GM12864 (cell line): ENCODE results near the gene KAT5.
"Not testable (repeated sequence)": the region's sequence is repeated elsewhere in the genome, so short reads cannot be mapped to it uniquely, and the experiment has no call there.

Source experiments
- DNase-seq: peaks from one replicate; pipeline ENCODE4 v3.0.0-alpha.2; 2011; ENCODE audit warnings: low read depth
- H3K4me3 ChIP-seq: 2 replicates; pipeline ENCODE4 v1.5.1; 2011; ENCODE audit warnings: mild to moderate bottlenecking, low read depth, low read length, control low read depth
- TF ChIP-seq, protein P1 (sequence below): IDR thresholded peaks from 2 replicates; pipeline ENCODE4 v1.5.1; 2011; ENCODE audit warnings: low read depth, mild to moderate bottlenecking, moderate library complexity, low read length, control low read depth, inconsistent platforms; ENCODE audit errors: missing control alignments

The KAT5 gene

GRCh38 chr11:65744026-65744698, 32.1 kb downstream of the KAT5 start:
- no peak for DNase-seq
- no peak overlapping the region for H3K4me3 ChIP-seq
- TF ChIP-seq, protein P1, sequence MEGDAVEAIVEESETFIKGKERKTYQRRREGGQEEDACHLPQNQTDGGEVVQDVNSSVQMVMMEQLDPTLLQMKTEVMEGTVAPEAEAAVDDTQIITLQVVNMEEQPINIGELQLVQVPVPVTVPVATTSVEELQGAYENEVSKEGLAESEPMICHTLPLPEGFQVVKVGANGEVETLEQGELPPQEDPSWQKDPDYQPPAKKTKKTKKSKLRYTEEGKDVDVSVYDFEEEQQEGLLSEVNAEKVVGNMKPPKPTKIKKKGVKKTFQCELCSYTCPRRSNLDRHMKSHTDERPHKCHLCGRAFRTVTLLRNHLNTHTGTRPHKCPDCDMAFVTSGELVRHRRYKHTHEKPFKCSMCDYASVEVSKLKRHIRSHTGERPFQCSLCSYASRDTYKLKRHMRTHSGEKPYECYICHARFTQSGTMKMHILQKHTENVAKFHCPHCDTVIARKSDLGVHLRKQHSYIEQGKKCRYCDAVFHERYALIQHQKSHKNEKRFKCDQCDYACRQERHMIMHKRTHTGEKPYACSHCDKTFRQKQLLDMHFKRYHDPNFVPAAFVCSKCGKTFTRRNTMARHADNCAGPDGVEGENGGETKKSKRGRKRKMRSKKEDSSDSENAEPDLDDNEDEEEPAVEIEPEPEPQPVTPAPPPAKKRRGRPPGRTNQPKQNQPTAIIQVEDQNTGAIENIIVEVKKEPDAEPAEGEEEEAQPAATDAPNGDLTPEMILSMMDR, result peak; percentile 16

- no peak overlapping the region for H3K4me3 ChIP-seq
- TF ChIP-seq, protein P1, result no peak
- no peak for DNase-seq
Measured at GRCh38 chr11:65744699-65745042, 32.6 kb downstream of the KAT5 start.

DNA sequence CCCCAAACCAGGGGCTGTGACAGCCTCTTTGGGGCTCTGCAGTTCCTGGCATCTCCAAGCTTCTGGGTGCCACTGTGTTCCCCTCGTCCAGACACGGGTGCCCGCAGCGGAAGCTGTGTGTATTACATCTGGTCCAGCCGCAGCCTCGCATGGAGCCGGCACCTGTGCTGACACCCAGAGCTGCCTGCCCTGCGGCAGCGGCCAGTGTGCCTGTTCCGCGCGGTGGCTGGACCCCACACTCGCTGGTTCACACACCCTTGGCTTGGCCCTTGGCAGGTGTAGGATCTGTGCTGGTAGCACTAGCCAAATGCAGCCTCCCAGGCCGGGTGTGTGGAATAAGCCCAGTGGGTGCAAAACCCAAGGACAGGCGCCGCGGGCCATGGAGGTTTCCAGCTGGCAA, 33.0 kb downstream of the KAT5 start:
- no peak overlapping the region for H3K4me3 ChIP-seq
- TF ChIP-seq, protein P1, result no peak
- no peak for DNase-seq

DNA sequence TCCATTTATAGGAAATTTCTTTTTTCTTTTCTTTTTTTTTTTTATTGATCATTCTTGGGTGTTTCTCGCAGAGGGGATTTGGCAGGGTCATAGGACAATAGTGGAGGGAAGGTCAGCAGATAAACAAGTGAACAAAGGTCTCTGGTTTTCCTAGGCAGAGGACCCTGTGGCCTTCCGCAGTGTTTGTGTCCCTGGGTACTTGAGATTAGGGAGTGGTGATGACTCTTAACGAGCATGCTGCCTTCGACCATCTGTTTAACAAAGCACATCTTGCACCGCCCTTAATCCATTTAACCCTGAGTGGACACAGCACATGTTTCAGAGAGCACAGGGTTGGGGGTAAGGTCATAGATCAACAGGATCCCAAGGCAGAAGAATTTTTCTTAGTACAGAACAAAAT, 50.1 kb downstream of the KAT5 start:
- DNase-seq, H3K4me3 ChIP-seq: not testable (repeated sequence)

GRCh38 chr11:65762816-65763215, 50.8 kb downstream of the KAT5 start:
- H3K4me3 ChIP-seq, DNase-seq: not testable (repeated sequence)

- TF ChIP-seq, protein P1, result no peak
- no peak for DNase-seq
- no peak overlapping the region for H3K4me3 ChIP-seq
Measured at GRCh38 chr11:65764434-65764833, 52.4 kb downstream of the KAT5 start.

DNA sequence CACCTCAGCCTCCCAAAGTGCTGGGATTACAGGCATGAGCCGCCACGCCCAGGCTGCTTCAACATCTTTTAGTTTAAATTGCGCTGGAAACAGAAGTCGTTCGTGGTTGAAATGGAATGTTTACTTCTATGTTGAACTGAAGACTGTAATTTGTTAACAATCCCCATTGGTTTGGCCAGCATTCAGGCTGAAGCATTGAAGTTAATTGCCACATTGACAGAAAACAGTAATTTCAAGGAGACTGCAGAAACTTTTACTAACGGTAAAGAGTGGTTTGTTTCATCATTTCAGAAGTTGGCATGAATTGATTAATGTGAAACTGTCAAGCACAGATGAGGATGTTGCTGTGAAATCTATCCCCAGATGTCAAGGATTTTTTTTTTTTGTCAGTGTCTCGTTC, 54.5 kb downstream of the KAT5 start:
- TF ChIP-seq, protein P1, result no peak
- no peak overlapping the region for H3K4me3 ChIP-seq
- DNase-seq, result no peak

DNA sequence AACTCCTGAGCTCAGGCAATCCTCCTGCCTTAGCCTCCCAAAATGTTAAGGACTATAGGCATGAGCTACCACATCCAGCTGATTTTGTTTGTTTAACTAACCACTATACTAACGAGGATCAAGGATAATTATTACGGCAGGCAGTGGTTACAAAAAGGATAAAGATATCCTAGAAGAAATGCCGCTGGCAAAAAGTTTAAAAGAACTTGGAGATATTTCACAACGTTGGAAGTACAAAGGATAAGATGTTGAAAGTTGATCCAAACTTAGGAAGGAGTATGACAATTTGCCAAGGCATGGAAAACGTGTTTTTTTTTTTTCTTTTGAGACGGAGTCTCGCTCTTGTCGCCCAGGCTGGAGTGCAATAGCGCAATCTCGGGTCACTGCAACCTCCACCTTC, 55.4 kb downstream of the KAT5 start:
- no peak overlapping the region for H3K4me3 ChIP-seq
- DNase-seq, result no peak
- TF ChIP-seq, protein P1, result no peak

- not testable (repeated sequence) for H3K4me3 ChIP-seq, DNase-seq
Measured at GRCh38 chr11:65767806-65768205, 55.8 kb downstream of the KAT5 start.
